Measurements from ENCODE around the gene PDE10A. TPM values are rescaled to one million over a fixed set of nuclear protein-coding genes. Genes with fewer than 3 reads are reported as not detected.
"Not testable (repeated sequence)": the region's sequence is repeated elsewhere in the genome, so short reads cannot be mapped to it uniquely, and the experiment has no call there.

The PDE10A gene
- total and polyA plus RNA-seq, 7 donors: 1.2 to 33.5 (median 7.4) TPM; not detected in 1

- intact Hi-C loops (cut with DNase I): no loop called here
Measured at GRCh38 chr6:165562421-165563090, 100.5 kb downstream of the PDE10A start.

GRCh38 chr6:165559632-165560031 is 103.4 kb downstream of the PDE10A start:
- H3K4me1 ChIP-seq: no peaks in the 10 kb centered on the region
- peaks cover 0 to 3% (median 0%) of the 10 kb centered on the region in 4 donors for H3K9me3 ChIP-seq
- TF ChIP-seq EP300 (IDR thresholded peaks at IDR 0.05) (no peak), POLR2A (IDR thresholded peaks at IDR 0.05) (no peak)
- H3K4me3 ChIP-seq: no peak overlapping the region
- H3K27me3 ChIP-seq: no peaks in the 10 kb centered on the region
- no peak for DNase-seq
- intact Hi-C loops (cut with DNase I): no loop called here
- WGBS, 2 donors: 84 to 86% methylated on average over 7 of the region's 7 CpGs
- no peaks in the 10 kb centered on the region for H3K36me3 ChIP-seq
- no peak overlapping the region for H3K27ac ChIP-seq

More at GRCh38 chr6:165562421-165563090, 100.5 kb downstream of the PDE10A start:
- TF ChIP-seq EP300 (IDR thresholded peaks at IDR 0.05) (no peak), POLR2A (IDR thresholded peaks at IDR 0.05) (no peak), POLR2AphosphoS5 (IDR thresholded peaks at IDR 0.05) (no peak), CTCF (IDR thresholded peaks at IDR 0.05) (no peak)
- 76 to 78% methylated on average over 7 of the region's 7 CpGs for WGBS, 2 donors
- H3K27me3 ChIP-seq: no peaks in the 10 kb centered on the region
- DNase-seq: no peak
- no peak overlapping the region for H3K27ac ChIP-seq
- peaks cover 0 to 3% (median under 1%) of the 10 kb centered on the region in 4 donors for H3K9me3 ChIP-seq
- H3K36me3 ChIP-seq: no peaks in the 10 kb centered on the region
- H3K4me3 ChIP-seq: no peak overlapping the region
- H3K4me1 ChIP-seq: no peaks in the 10 kb centered on the region

GRCh38 chr6:165558097-165558496 is 104.9 kb downstream of the PDE10A start:
- DNase-seq; H3K9me3 ChIP-seq; intact Hi-C loops (cut with DNase I); H3K4me1 ChIP-seq; H3K27ac ChIP-seq; H3K36me3 ChIP-seq; H3K27me3 ChIP-seq; H3K4me3 ChIP-seq: not testable (repeated sequence)
- 91% methylated on average over 6 of the region's 6 CpGs for WGBS, 2 donors

GRCh38 chr6:165557674-165558073 is 105.4 kb downstream of the PDE10A start:
- no peaks in the 10 kb centered on the region for H3K36me3 ChIP-seq
- no peak overlapping the region for H3K4me3 ChIP-seq
- 87 to 88% methylated on average over 6 of the region's 6 CpGs for WGBS, 2 donors
- H3K27ac ChIP-seq: no peak overlapping the region
- no peaks in the 10 kb centered on the region for H3K4me1 ChIP-seq
- DNase-seq: no peak
- H3K9me3 ChIP-seq: peaks cover 0 to 3% (median 0%) of the 10 kb centered on the region in 4 donors
- TF ChIP-seq POLR2AphosphoS5 (IDR thresholded peaks at IDR 0.05): no peak
- TF ChIP-seq EP300 (IDR thresholded peaks at IDR 0.05): no peak
- TF ChIP-seq CTCF (IDR thresholded peaks at IDR 0.05): no peak
- TF ChIP-seq POLR2A (IDR thresholded peaks at IDR 0.05): no peak
- H3K27me3 ChIP-seq: no peaks in the 10 kb centered on the region
- intact Hi-C loops (cut with DNase I): no loop called here

GRCh38 chr6:165556116-165556843 is 106.8 kb downstream of the PDE10A start:
- no peak for TF ChIP-seq POLR2AphosphoS5 (IDR thresholded peaks at IDR 0.05)
- TF ChIP-seq EP300 (IDR thresholded peaks at IDR 0.05): no peak
- TF ChIP-seq CTCF (IDR thresholded peaks at IDR 0.05): no peak
- no peak for TF ChIP-seq POLR2A (IDR thresholded peaks at IDR 0.05)
- DNase-seq: no peak
- H3K27me3 ChIP-seq: no peaks in the 10 kb centered on the region
- H3K4me1 ChIP-seq: no peaks in the 10 kb centered on the region
- intact Hi-C loops (cut with DNase I): no loop called here
- no peak overlapping the region for H3K4me3 ChIP-seq
- peaks cover 0 to 3% (median 0%) of the 10 kb centered on the region in 4 donors for H3K9me3 ChIP-seq
- H3K36me3 ChIP-seq: no peaks in the 10 kb centered on the region
- 30 to 50% methylated on average over 3 of the region's 3 CpGs for WGBS, 2 donors
- no peak overlapping the region for H3K27ac ChIP-seq

- H3K27ac ChIP-seq; DNase-seq; H3K9me3 ChIP-seq; H3K4me1 ChIP-seq; H3K27me3 ChIP-seq; intact Hi-C loops (cut with DNase I); H3K36me3 ChIP-seq; H3K4me3 ChIP-seq: not testable (repeated sequence)
- WGBS, 2 donors: 95 to 97% methylated on average over 3 of the region's 3 CpGs
Measured at GRCh38 chr6:165554644-165555043, 108.4 kb downstream of the PDE10A start.

Data from sigmoid colon (tissue), 7 donors.